NT2/D1 (cell line): ENCODE results near the gene UGT2A2.

Experiments
- DNase-seq: peaks from one replicate; pipeline ENCODE4 v3.0.0-alpha.2; 2011; ENCODE audit warnings: low read depth, low spot score
- H3K27me3 ChIP-seq: 2 replicates; pipeline ENCODE4 v1.6.0; 2011; ENCODE audit warnings: mild to moderate bottlenecking; ENCODE audit not compliant: insufficient read length, insufficient read depth
- H3K36me3 ChIP-seq: 2 replicates; pipeline ENCODE4 v1.6.1; 2011; ENCODE audit warnings: mild to moderate bottlenecking, low read length, mixed read lengths; ENCODE audit not compliant: insufficient read depth, insufficient read length
- H3K4me1 ChIP-seq: 2 replicates; pipeline ENCODE4 v1.5.1; 2011; ENCODE audit not compliant: insufficient read depth, insufficient read length
- H3K4me3 ChIP-seq: 2 replicates; pipeline ENCODE4 v1.5.1; 2011; ENCODE audit warnings: low read depth; ENCODE audit not compliant: insufficient read length
- H3K9ac ChIP-seq: 2 replicates; pipeline ENCODE4 v1.6.0; 2011; ENCODE audit warnings: low read depth; ENCODE audit not compliant: insufficient read length
- H3K9me3 ChIP-seq: 2 replicates; pipeline ENCODE4 v1.5.1; 2011; ENCODE audit warnings: mild to moderate bottlenecking, low read length; ENCODE audit not compliant: insufficient read depth
- SUZ12 ChIP-seq: IDR thresholded peaks from 2 replicates; pipeline ENCODE4 v1.6.1; 2011; ENCODE audit not compliant: insufficient read length, insufficient read depth; ENCODE audit errors: extremely low read depth
- YY1 ChIP-seq: IDR thresholded peaks from 2 replicates; pipeline ENCODE4 v1.6.1; 2011; ENCODE audit not compliant: insufficient read length, insufficient read depth
- ZNF274 ChIP-seq: IDR thresholded peaks from 2 replicates; pipeline ENCODE4 v1.6.1; 2011; ENCODE audit warnings: mild to moderate bottlenecking, low read depth, low read length

The UGT2A2 gene

GRCh38 chr4:69601065-69601464, 38.4 kb downstream of the UGT2A2 start:
- Histone ChIP-seq H3K27me3 (no peaks in the 10 kb centered on the region), H3K9ac (no peak overlapping the region), H3K4me1 (no peaks in the 10 kb centered on the region), H3K9me3 (no peaks in the 10 kb centered on the region), H3K4me3 (no peak overlapping the region), H3K36me3 (no peaks in the 10 kb centered on the region)
- TF ChIP-seq YY1 (no peak), ZNF274 (no peak), SUZ12 (no peak)
- DNase-seq, result no peak

DNA sequence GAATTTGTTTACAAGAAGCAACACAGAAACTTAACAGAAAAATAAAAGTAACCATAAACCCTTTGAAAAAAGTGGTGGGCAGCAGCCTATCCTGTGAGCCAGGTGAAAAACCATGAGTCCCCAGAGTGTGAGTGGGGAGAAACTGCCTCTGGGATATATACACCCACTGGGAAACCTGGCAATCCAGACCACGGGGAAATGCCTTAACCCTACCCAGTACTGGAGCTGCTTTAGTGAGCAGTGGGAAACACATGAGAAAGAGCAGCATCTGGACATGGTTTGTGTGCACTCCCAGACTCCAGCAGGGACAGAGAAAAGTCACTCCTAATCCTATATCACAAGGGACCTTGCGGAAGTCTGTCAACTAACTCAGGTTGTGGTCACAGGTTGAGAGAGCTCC, 39.4 kb downstream of the UGT2A2 start:
- TF ChIP-seq SUZ12, result no peak
- TF ChIP-seq YY1, result no peak
- no peak for TF ChIP-seq ZNF274
- Histone ChIP-seq H3K9ac (no peak overlapping the region), H3K36me3 (no peaks in the 10 kb centered on the region), H3K4me1 (no peaks in the 10 kb centered on the region), H3K27me3 (no peaks in the 10 kb centered on the region), H3K4me3 (no peak overlapping the region), H3K9me3 (no peaks in the 10 kb centered on the region)
- no peak for DNase-seq

DNA sequence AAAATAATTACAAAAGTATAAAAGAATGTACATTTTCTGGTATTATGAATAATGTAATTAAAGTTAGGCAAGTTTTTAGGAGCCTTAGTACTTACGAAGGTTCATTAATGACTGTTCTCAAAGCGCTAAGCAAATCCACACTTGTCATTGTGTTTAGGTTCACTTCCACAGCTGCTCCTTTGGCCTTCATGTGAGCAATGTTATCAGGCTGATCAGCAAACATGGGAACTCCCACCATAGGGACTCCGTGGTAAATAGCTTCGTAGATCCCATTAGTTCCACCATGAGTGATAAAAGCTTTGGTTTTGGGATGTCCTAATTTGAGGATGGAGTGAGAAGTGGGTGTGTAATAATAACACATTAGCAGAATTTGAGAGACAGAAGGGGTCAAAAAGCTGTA, 45.1 kb downstream of the UGT2A2 start:
- TF ChIP-seq YY1 (no peak), ZNF274 (no peak), SUZ12 (no peak)
- Histone ChIP-seq H3K4me1 (no peaks in the 10 kb centered on the region), H3K36me3 (no peaks in the 10 kb centered on the region), H3K4me3 (no peak overlapping the region), H3K9me3 (no peaks in the 10 kb centered on the region), H3K27me3 (no peaks in the 10 kb centered on the region), H3K9ac (no peak overlapping the region)
- no peak for DNase-seq

DNA sequence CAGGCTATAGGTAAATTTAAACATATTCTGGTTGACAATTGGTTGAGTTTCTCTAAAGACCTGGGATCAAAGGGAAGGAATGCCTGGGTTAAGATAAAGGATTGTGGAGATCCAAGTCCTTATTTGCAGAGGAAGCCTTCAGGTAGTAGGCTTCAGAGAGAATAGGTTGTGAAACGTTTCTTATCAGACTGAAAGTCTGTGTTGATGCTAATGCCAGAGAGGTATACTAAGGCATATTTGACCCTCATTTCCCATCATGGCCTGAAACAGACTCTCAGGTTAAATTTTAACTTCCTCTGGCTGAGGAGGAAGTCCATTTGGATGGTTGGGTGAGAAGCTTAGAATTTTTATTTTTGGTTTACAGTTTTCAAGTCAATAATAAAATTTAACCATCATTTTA, 48.1 kb downstream of the UGT2A2 start:
- TF ChIP-seq YY1, result no peak
- no peak for TF ChIP-seq SUZ12
- TF ChIP-seq ZNF274, result no peak
- Histone ChIP-seq H3K9ac (no peak overlapping the region), H3K36me3 (no peaks in the 10 kb centered on the region), H3K9me3 (no peaks in the 10 kb centered on the region), H3K4me3 (no peak overlapping the region), H3K27me3 (no peaks in the 10 kb centered on the region), H3K4me1 (no peaks in the 10 kb centered on the region)
- DNase-seq, result no peak

DNA sequence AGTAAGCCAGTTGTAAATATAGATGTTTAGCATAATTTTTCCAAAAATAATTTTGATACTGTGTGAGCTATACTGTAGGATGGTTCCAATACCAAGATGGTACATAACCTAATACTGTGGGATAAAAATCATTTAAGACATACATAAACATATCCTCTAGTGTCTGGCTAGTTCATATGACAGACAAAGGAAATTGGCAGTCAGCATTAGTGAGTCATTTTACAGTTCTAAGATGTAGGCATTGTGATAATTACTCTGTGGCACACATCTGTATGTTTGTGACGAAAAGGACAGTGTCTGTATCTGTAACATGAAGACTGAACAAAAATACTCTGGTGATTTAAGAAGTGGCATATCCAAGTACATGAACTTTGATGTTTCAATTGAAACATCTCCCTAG, 49.6 kb downstream of the UGT2A2 start:
- Histone ChIP-seq H3K9me3 (no peaks in the 10 kb centered on the region), H3K9ac (no peak overlapping the region), H3K4me3 (no peak overlapping the region), H3K4me1 (no peaks in the 10 kb centered on the region), H3K36me3 (no peaks in the 10 kb centered on the region), H3K27me3 (no peaks in the 10 kb centered on the region)
- DNase-seq, result no peak
- TF ChIP-seq YY1, result no peak
- TF ChIP-seq SUZ12, result no peak
- no peak for TF ChIP-seq ZNF274

- no peak for TF ChIP-seq SUZ12
- Histone ChIP-seq H3K4me1 (no peaks in the 10 kb centered on the region), H3K9me3 (no peaks in the 10 kb centered on the region), H3K27me3 (no peaks in the 10 kb centered on the region), H3K9ac (no peak overlapping the region), H3K36me3 (no peaks in the 10 kb centered on the region), H3K4me3 (no peak overlapping the region)
- DNase-seq, result no peak
Measured at GRCh38 chr4:69584135-69584534, 55.3 kb downstream of the UGT2A2 start.

GRCh38 chr4:69583543-69583942, 55.9 kb downstream of the UGT2A2 start:
- no peaks in the 10 kb centered on the region for H3K4me1 ChIP-seq
- DNase-seq, result no peak
- H3K9ac ChIP-seq, result no peak overlapping the region
- no peaks in the 10 kb centered on the region for H3K27me3 ChIP-seq
- H3K36me3 ChIP-seq, result no peaks in the 10 kb centered on the region
- H3K4me3 ChIP-seq, result no peak overlapping the region
- TF ChIP-seq YY1, result no peak
- TF ChIP-seq ZNF274, result no peak
- no peak for TF ChIP-seq SUZ12
- no peaks in the 10 kb centered on the region for H3K9me3 ChIP-seq

DNA sequence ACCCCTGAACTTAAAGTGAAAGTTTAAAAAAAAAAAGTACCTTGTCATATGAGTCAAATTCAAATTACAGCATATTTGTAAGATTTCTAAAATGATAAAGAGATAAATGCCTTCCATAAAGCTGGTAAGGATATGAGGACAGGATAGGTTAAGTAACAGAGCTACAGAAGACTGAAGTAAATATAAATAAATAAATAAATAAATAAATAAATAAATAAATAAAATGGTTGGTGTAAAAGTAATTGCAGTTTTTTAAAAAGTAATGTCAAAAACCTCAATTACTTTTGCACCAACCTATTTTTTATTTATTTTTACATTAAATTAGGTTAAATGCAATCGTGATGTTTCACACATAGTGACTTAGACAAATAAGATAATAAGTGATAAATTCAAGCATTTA, 62.2 kb downstream of the UGT2A2 start:
- H3K4me3 ChIP-seq, result no peak overlapping the region
- no peaks in the 10 kb centered on the region for H3K27me3 ChIP-seq
- no peaks in the 10 kb centered on the region; the same call in 1 of the 2 replicates for H3K9me3 ChIP-seq
- no peaks in the 10 kb centered on the region for H3K36me3 ChIP-seq
- DNase-seq, result no peak
- H3K9ac ChIP-seq, result no peak overlapping the region
- TF ChIP-seq ZNF274, result no peak
- no peak for TF ChIP-seq SUZ12
- no peak for TF ChIP-seq YY1
- H3K4me1 ChIP-seq, result no peaks in the 10 kb centered on the region
